H9 (cell line): ENCODE results near the gene PAQR3. TPM values are rescaled to one million over a fixed set of nuclear protein-coding genes. Genes with fewer than 3 reads are reported as not detected.

ENCODE experiments used
- DNase-seq: peaks from one replicate; pipeline ENCODE4 v3.0.0-alpha.2; 2017
- H2AFZ ChIP-seq: one replicate; pipeline ENCODE4 v1.6.1; 2013; ENCODE audit warnings: mild to moderate bottlenecking, low read length, control low read depth, moderate library complexity
- H2AK5ac ChIP-seq: 2 replicates; pipeline ENCODE4 v1.6.1; 2013; ENCODE audit warnings: low read length, control low read depth, mixed read lengths; ENCODE audit not compliant: insufficient read length
- H2BK120ac ChIP-seq: one replicate; pipeline ENCODE4 v1.6.1; 2013; ENCODE audit warnings: low read depth, mild to moderate bottlenecking, low read length, control low read depth, inconsistent platforms; ENCODE audit not compliant: poor library complexity, severe bottlenecking
- H2BK12ac ChIP-seq: 2 replicates; pipeline ENCODE4 v1.6.1; 2013; ENCODE audit warnings: low read length, control low read depth, mixed read lengths, low read depth; ENCODE audit not compliant: insufficient read length
- H2BK15ac ChIP-seq: 2 replicates; pipeline ENCODE4 v1.6.1; 2013; ENCODE audit warnings: low read depth, low read length, control low read depth
- H2BK20ac ChIP-seq: one replicate; pipeline ENCODE4 v1.6.1; 2013; ENCODE audit warnings: low read depth, mild to moderate bottlenecking, low read length, control low read depth, inconsistent platforms; ENCODE audit not compliant: poor library complexity, severe bottlenecking
- H2BK5ac ChIP-seq: 2 replicates; pipeline ENCODE4 v1.6.1; 2013; ENCODE audit warnings: low read length, control low read depth, mixed read lengths; ENCODE audit not compliant: insufficient read length
- H3K14ac ChIP-seq: 2 replicates; pipeline ENCODE4 v1.6.1; 2013; ENCODE audit warnings: low read length, control low read depth; ENCODE audit not compliant: insufficient read depth
- H3K18ac ChIP-seq: 2 replicates; pipeline ENCODE4 v1.6.1; 2013; ENCODE audit warnings: low read depth, mild to moderate bottlenecking, mixed read lengths, low read length, control low read depth; ENCODE audit not compliant: insufficient read length
- H3K23ac ChIP-seq: 2 replicates; pipeline ENCODE4 v1.6.1; 2013; ENCODE audit warnings: low read length, control low read depth, mixed read lengths, low read depth; ENCODE audit not compliant: insufficient read length
- H3K23me2 ChIP-seq: 2 replicates; pipeline ENCODE4 v1.6.1; 2013; ENCODE audit warnings: low read depth, mild to moderate bottlenecking, mixed read lengths, low read length, control low read depth; ENCODE audit not compliant: insufficient read length, poor library complexity, severe bottlenecking
- H3K27ac ChIP-seq: 2 replicates; pipeline ENCODE4 v1.5.1; 2013; ENCODE audit warnings: low read length, control low read depth, mixed read lengths, low read depth; ENCODE audit not compliant: insufficient read length
- H3K27me3 ChIP-seq: 2 replicates; pipeline ENCODE4 v1.6.1; 2013; ENCODE audit warnings: low read length, control low read depth, inconsistent platforms; ENCODE audit not compliant: insufficient read depth
- H3K4ac ChIP-seq: 2 replicates; pipeline ENCODE4 v1.6.1; 2013; ENCODE audit warnings: low read depth, mild to moderate bottlenecking, control low read depth, inconsistent platforms, low read length, moderate library complexity
- H3K4me1 ChIP-seq: 2 replicates; pipeline ENCODE4 v1.6.1; 2013; ENCODE audit warnings: low read length, control low read depth, inconsistent platforms; ENCODE audit not compliant: insufficient read depth
- H3K4me2 ChIP-seq: 2 replicates; pipeline ENCODE4 v1.6.1; 2013; ENCODE audit warnings: low read length, control low read depth, mixed read lengths; ENCODE audit not compliant: insufficient read length, insufficient read depth
- H3K56ac ChIP-seq: 2 replicates; pipeline ENCODE4 v1.6.1; 2013; ENCODE audit warnings: low read depth, mild to moderate bottlenecking, mixed read lengths, low read length, control low read depth; ENCODE audit not compliant: insufficient read length
- H3K79me1 ChIP-seq: 2 replicates; pipeline ENCODE4 v1.6.1; 2013; ENCODE audit warnings: low read depth, mild to moderate bottlenecking, moderate library complexity, low read length, control low read depth, inconsistent platforms; ENCODE audit not compliant: insufficient read depth, poor library complexity, severe bottlenecking
- H3K79me2 ChIP-seq: 2 replicates; pipeline ENCODE4 v1.6.1; 2013; ENCODE audit warnings: low read length, control low read depth, inconsistent platforms; ENCODE audit not compliant: insufficient read depth
- H3K9ac ChIP-seq: 2 replicates; pipeline ENCODE4 v1.6.1; 2013; ENCODE audit warnings: low read length, control low read depth, mixed read lengths; ENCODE audit not compliant: insufficient read length; ENCODE audit errors: extremely low read depth
- H3K9me3 ChIP-seq: one replicate; pipeline ENCODE4 v1.6.1; 2013; ENCODE audit warnings: low read depth, low read length, inconsistent platforms; ENCODE audit not compliant: control insufficient read depth
- H3T11ph ChIP-seq: one replicate; pipeline ENCODE4 v1.6.1; 2013; ENCODE audit warnings: mild to moderate bottlenecking, low read length, control low read depth, inconsistent platforms
- H4K20me1 ChIP-seq: one replicate; pipeline ENCODE4 v1.6.1; 2013; ENCODE audit not compliant: control insufficient read depth, insufficient read length, insufficient read depth
- H4K5ac ChIP-seq: 2 replicates; pipeline ENCODE4 v1.6.1; 2013; ENCODE audit warnings: low read depth, mild to moderate bottlenecking, mixed read lengths, low read length, control low read depth; ENCODE audit not compliant: insufficient read length
- H4K8ac ChIP-seq: replicated peaks from 2 replicates; pipeline ENCODE4 v1.6.1; 2013; ENCODE audit warnings: low read length, control low read depth, mixed read lengths, low read depth; ENCODE audit not compliant: insufficient read length
- H4K91ac ChIP-seq: 2 replicates; pipeline ENCODE4 v1.6.1; 2013; ENCODE audit warnings: low read depth, mild to moderate bottlenecking, moderate library complexity, mixed read lengths, low read length, control low read depth; ENCODE audit not compliant: insufficient read length
- H3K27ac Mint-ChIP-seq, 3 experiments: 2 replicates in 2 of 3; 3 replicates in 1 of 3; pipeline ENCODE4 v1.8.0; 2020 to 2021; ENCODE audit warnings: mixed read lengths in 3 of 3, mild to moderate bottlenecking in 1 of 3, moderate library complexity in 1 of 3
- H3K27me3 Mint-ChIP-seq: 2 replicates; pipeline ENCODE4 v1.8.0; 2021; ENCODE audit warnings: low read depth, mild to moderate bottlenecking, moderate library complexity, mixed read lengths
- H3K36me3 Mint-ChIP-seq, 3 experiments: 2 replicates in 2 of 3; 3 replicates in 1 of 3; pipeline ENCODE4 v1.8.0; 2020 to 2021; ENCODE audit warnings: low read depth in 3 of 3, mixed read lengths in 3 of 3; ENCODE audit not compliant: insufficient read depth in 1 of 3
- H3K4me1 Mint-ChIP-seq, 2 experiments: 2 replicates each; pipeline ENCODE4 v1.8.0; 2020; ENCODE audit warnings: mixed read lengths in 2 of 2
- H3K4me3 Mint-ChIP-seq, 2 experiments: 2 replicates in 1 of 2; 3 replicates in 1 of 2; pipeline ENCODE4 v1.8.0; 2020 to 2021; ENCODE audit warnings: mild to moderate bottlenecking in 2 of 2, mixed read lengths in 2 of 2, moderate library complexity in 1 of 2
- H3K9me3 Mint-ChIP-seq, 2 experiments: 2 replicates in 1 of 2; 3 replicates in 1 of 2; pipeline ENCODE4 v1.8.0; 2020; ENCODE audit warnings: mild to moderate bottlenecking in 2 of 2, mixed read lengths in 2 of 2, moderate library complexity in 1 of 2
- CTCF ChIP-seq: fragments of 200-600 bp; sonication (generic); conservative IDR thresholded peaks from 3 replicates; pipeline ENCODE4 v1.8.0; 2021; ENCODE audit warnings: antibody characterized with exemption, mild to moderate bottlenecking
- total RNA-seq: library from RNA; stranded (reverse); gene quantifications from 2 replicates; pipeline ENCODE4 v1.2.1, GENCODE V29; 2021

The PAQR3 gene
- total RNA-seq, 1 experiment from 2014 or later, result 26.3 TPM

- no peaks in the 10 kb centered on the region for H3K9me3 Mint-ChIP-seq
Observed at GRCh38 chr4:78885598-78885997, 53.6 kb downstream of the PAQR3 start.

More at GRCh38 chr4:78885598-78885997, 53.6 kb downstream of the PAQR3 start:
- TF ChIP-seq CTCF, result no peak
- Histone ChIP-seq H3K9me3 (no peaks in the 10 kb centered on the region), H3K4me2 (no peak overlapping the region), H4K5ac (no peak overlapping the region), H3K27ac (no peak overlapping the region), H2BK5ac (no peak overlapping the region), H2AK5ac (no peak overlapping the region), H3K4ac (no peak overlapping the region), H4K8ac (no peak overlapping the region), H3K23me2 (no peaks in the 10 kb centered on the region), H3K4me1 (no peaks in the 10 kb centered on the region), H3K18ac (no peak overlapping the region), H3K14ac (no peak overlapping the region), H2BK15ac (no peak overlapping the region), H3K23ac (no peak overlapping the region), H3K9ac (no peak overlapping the region), H2AFZ (no peak overlapping the region), H3K27me3 (no peaks in the 10 kb centered on the region), H3T11ph (no peak overlapping the region), H2BK120ac (no peak overlapping the region), H4K20me1 (no peaks in the 10 kb centered on the region), H3K79me2 (no peaks in the 10 kb centered on the region), H3K79me1 (no peaks in the 10 kb centered on the region), H3K56ac (no peak overlapping the region), H2BK12ac (no peak overlapping the region), H4K91ac (no peak overlapping the region), H2BK20ac (no peak overlapping the region)
- DNase-seq, result no peak
- Mint-ChIP-seq H3K27ac (0 out of 7 replicates have a peak overlapping the region, but pooled peaks of 1 of the 3 experiments have one; percentile 12), H3K4me3 (no peak overlapping the region), H3K4me1 (no peaks in the 10 kb centered on the region), H3K27me3 (no peaks in the 10 kb centered on the region), H3K36me3 (peaks cover 14 to 19% (median 16%) of the 10 kb centered on the region in 3 experiments; a peak in 6 of 7 replicates)
